ENCODE results near the gene DPCD. TPM values are rescaled to one million over a fixed set of nuclear protein-coding genes. Genes with fewer than 3 reads are reported as not detected.

DPCD gene
- total and polyA plus RNA-seq, 10 of the 15 experiments (the other 5 are each of a cell fraction or from before 2014, with no cell fraction given), result 9.7 to 50.9 (median 26.3) TPM

DNA sequence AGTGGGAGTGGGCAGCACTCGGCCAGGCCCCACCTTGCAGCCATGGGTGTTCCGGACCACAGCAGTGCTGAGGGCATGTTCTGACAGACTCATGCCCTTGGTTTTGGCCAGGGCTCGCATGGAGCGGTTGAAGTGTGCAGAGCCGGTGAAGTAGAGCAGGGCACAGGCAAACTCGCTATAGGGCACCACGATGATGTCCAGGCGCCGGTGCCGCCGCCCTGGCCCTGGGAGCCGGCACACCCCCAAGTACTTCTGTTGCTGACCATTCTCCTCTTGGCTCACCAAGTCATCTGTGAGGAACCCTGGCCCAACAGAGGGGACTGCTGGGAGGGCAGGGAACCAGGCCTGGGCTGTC is 8.6 kb upstream of the DPCD start:
- H3K4me1 ChIP-seq (ENCODE audit: control insufficient read depth, insufficient read depth, low read length), result no peaks in the 10 kb centered on the region
- ATAC-seq (no peak), DNase-seq (ENCODE audit: low read depth, low spot score) (no peak), FAIRE-seq (no peak)
- BruUV-seq (replicated peaks), result no TSS peak
- H4K20me1 ChIP-seq (ENCODE audit: control insufficient read depth, insufficient read depth), result no peaks in the 10 kb centered on the region
- in situ Hi-C loops (cut with MboI) (no loop called here), intact Hi-C loops (cut with micrococcal nuclease; ENCODE audit: unreplicated experiment) (no loop called here)
- H3K27ac ChIP-seq (ENCODE audit: control insufficient read depth, insufficient read depth), result no peak overlapping the region
- ChIA-PET SMC1A (ENCODE audit: uncharacterized antibody, unreplicated experiment) (interaction anchor here (0.9 to 1.1 kb wide), 2 partner anchors 9 to 11 kb away, joined by 3 read pairs; no protein-coding TSS in a partner anchor), CTCF (interaction anchor here (1.0 to 2.4 kb wide), 2 partner anchors 11 to 365 kb away, joined by 3 to 6 read pairs; no protein-coding TSS in a partner anchor), POLR2A (no interaction called here), RAD21 (ENCODE audit: unreplicated experiment) (no interaction called here)
- no peak overlapping the region for H3K4me2 ChIP-seq (ENCODE audit: control insufficient read depth, insufficient read depth)
- no peak overlapping the region for H3K9ac ChIP-seq (ENCODE audit: control insufficient read depth, insufficient read depth, low read length)
- no peak overlapping the region for H2AFZ ChIP-seq (ENCODE audit: control insufficient read depth, low read depth, low read length)
- no peaks in the 10 kb centered on the region for H3K27me3 ChIP-seq (replicated peaks in 1 of 2; ENCODE audit: control insufficient read depth in 2 of 2, insufficient read depth in 2 of 2, low read length in 1 of 2)
- no peaks in the 10 kb centered on the region for H3K79me2 ChIP-seq (ENCODE audit: control insufficient read depth, insufficient read depth, low read length)
- H3K9me3 ChIP-seq (replicated peaks; ENCODE audit: control insufficient read depth, insufficient read depth, low read length), result no peaks in the 10 kb centered on the region
- no peak overlapping the region for H3K4me3 ChIP-seq
- peaks cover 2 to 3% of the 10 kb centered on the region in 2 experiments; a peak in 3 of 4 replicates for H3K36me3 ChIP-seq (ENCODE audit: control insufficient read depth in 2 of 2, insufficient read depth in 2 of 2, low read length in 1 of 2)
- TF ChIP-seq ZSCAN29 (IDR thresholded peaks at IDR 0.05), result no peak
- no peak for TF ChIP-seq JUNB (IDR thresholded peaks at IDR 0.05)
- TF ChIP-seq IRF4 (IDR thresholded peaks at IDR 0.05; ENCODE audit: low read depth, low read length), result no peak
- no peak for TF ChIP-seq BACH1 (IDR thresholded peaks at IDR 0.05; ENCODE audit: borderline replicate concordance)
- TF ChIP-seq HCFC1 (IDR thresholded peaks at IDR 0.05; ENCODE audit: low read length), result no peak
- no peak for TF ChIP-seq RFX5 (IDR thresholded peaks at IDR 0.05; ENCODE audit: low read depth, low read length)
- TF ChIP-seq ZNF217 (IDR thresholded peaks at IDR 0.05), result no peak
- no peak for TF ChIP-seq NBN (IDR thresholded peaks at IDR 0.05)
- 98% methylated on average over 12 of the region's 12 CpGs for WGBS (ENCODE audit: insufficient coverage, insufficient replicate concordance, low lambda C conversion rate, missing lambda C conversion rate)

Data from GM12878 (cell line).